Stimulated activated CD4-positive, alpha-beta T cell treated with anti-CD3 and anti-CD28 coated beads, Interleukin-1b, Interleukin-23, amount 100 ng/mL, for 24 hours (primary cell): ENCODE results near the gene HOXB9.

ENCODE experiments used
- DNase-seq, 4 experiments: peaks; one replicate each; pipeline ENCODE4 v3.0.0-alpha.2; 2020; ENCODE audit warnings: low read depth in 4 of 4, low spot score in 1 of 4

Gene HOXB9

GRCh38 chr17:48624544-48625494, 1.3 kb downstream of the HOXB9 start:
- DNase-seq, result no peak

DNA sequence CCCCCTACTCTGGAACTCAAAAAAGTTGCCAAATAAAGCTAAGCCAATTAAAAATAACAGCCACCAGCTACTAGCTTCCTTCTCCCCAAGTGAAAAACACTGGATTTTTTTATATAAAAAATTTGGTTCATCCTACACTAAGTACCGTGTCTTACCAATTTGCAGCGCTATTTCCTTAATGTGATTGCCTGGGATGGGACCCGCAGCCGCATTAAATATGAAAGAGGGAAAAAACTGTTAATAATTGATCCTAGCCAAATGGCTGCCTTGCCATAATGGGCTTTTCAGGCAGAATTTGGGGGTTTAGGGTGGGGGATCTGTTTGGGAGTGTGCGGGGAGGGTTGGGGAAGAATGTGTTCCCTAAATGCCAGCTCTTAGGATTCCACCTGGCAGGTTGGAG, 2.0 kb downstream of the HOXB9 start:
- no peak for DNase-seq

DNA sequence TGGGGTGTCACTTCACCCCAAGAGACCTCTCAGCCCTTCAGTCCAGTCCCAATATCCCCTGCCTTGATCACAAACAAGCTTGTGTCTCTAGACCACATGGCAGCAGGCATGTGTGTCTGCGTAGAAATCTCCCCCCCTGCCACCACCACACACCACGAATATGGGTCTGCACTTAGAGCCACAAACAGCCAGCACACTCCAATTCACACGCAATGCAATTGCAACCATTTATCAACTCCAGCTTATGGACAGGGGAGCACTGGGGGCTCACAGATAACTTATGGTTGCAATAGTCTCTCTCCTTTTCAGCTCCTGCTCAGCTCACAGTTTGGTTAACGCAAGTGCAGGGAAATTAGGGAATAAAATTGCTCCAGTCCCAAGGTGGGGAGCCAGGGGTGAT, 2.6 kb downstream of the HOXB9 start:
- no peak for DNase-seq

DNA sequence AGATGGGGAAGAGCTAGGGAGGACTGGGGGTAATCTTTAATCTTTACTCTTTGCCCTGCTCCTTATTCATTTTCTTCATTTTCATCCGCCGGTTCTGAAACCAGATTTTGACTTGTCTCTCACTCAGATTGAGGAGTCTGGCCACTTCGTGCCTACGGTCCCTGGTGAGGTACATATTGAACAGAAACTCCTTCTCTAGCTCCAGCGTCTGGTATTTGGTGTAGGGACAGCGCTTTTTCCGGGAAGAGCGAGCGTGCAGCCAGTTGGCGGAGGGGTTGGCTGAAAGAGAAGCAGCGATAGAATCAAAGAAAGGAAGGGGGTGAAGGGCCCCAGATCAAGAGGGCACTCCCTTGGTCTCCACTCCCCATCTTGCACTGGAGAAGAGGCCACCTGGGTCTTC, 3.3 kb downstream of the HOXB9 start:
- no peak for DNase-seq

GRCh38 chr17:48621410-48622392, 4.5 kb downstream of the HOXB9 start:
- DNase-seq, result no peak

- no peak for DNase-seq
These were observed 5.6 kb downstream of the HOXB9 start for GRCh38 chr17:48620461-48621139.

DNA sequence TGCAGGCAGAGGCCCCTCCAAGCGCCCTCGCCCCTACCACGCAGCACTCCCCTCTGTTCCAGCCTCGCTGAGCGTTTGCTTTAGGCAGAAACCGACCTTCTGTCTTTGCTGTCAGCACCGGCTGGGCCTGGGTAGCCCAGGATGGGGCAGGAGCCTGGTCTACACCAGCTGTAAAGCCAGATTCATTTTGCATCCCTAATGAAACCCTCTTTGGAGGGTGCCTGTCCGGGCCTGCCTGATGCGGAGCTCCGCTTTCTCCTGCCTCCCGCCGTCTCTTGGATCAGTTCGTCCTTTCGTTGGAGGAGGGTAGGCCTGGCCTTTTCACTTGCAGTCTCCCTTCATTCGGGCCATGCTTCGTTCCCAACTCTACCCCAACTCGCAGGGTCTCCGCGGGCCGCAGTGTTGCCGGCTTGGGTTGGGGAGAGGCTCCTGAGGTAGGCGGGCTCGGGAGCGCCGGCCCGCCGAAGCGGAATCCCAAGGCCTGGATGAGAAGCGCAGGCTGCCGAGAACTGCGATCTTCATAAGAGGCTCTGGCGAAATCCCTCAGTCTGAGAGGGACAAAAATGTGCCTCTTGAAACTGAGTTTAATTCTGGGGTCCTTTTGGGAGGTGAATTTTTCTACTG, 6.2 kb downstream of the HOXB9 start:
- no peak for DNase-seq

- peak; percentile 63 to 81 (median 74) for DNase-seq
These were observed 7.8 kb downstream of the HOXB9 start for GRCh38 chr17:48618256-48618896.

- DNase-seq, result no peak
These were observed 8.5 kb downstream of the HOXB9 start for GRCh38 chr17:48617471-48618255.

DNA sequence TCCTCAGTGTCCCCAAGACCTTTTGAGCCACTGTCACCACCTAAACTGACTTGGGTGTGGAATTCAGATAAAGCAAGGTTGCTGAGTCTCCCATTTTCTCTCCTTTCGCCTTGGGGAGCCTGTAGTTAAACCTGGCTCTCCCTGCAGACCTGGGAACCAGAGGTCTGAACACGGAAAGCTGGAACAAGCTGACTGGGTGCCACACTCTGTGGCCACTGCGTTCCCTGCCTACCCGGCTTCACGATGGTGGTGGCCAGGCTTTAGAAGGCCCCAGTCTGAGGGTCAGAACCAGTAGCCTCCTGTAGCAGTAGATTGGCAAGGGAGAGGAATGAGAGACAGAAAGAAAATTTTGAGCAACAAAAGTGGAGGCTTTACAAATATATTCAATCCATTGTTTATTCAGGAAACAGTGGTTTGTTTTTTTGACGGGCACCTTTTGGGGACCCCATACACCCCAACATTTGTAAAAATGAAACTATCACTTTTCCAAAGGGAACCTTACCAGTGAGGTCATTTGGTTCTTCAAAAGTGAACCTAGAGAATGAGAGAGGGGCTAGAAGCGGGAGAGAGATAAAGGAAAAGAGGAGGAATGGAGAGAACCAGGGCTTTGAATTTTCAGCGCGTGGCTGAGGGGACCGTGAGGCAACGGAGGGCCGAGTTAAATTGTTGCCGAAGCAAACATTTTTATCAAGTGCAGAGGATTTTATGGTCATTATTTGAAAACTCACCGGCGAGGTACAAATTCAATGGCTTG, 9.3 kb downstream of the HOXB9 start:
- DNase-seq, result no peak

DNA sequence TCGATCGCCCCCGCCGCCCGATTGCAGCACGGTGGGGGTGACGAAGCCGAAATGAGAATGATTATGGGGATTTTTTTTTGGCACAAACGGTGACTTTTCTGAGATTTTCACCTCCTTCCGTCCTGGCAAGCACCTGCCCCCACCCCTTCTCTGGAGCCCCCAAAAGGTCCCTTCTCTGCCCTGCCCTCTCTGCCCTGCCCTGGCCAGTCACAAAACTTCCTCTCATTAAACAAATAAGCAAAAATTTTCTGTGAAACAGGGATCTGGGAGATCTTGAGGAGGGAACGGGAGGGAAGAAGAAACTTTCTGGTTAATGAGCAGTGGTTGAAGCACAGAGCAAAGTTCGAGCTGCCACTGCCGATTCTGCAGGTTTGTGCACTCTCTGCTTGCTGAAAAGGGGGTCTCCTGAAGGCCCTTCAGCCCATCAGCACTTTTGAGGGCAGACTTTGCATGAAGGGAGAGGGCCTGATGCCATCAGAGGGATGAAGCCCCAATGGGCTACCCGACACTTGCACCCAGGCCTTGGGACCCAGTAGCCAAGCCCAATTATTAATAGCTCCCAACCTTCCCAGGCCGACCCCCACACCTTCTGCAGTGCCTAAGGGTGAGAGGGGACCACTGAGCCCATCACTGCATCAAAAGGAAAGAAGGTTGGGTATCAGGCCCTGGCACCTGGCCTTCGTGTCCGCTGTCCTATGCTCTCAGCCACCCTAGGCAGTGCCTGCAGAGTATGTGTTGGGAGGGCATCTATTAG, 10.0 kb downstream of the HOXB9 start:
- no peak for DNase-seq

DNA sequence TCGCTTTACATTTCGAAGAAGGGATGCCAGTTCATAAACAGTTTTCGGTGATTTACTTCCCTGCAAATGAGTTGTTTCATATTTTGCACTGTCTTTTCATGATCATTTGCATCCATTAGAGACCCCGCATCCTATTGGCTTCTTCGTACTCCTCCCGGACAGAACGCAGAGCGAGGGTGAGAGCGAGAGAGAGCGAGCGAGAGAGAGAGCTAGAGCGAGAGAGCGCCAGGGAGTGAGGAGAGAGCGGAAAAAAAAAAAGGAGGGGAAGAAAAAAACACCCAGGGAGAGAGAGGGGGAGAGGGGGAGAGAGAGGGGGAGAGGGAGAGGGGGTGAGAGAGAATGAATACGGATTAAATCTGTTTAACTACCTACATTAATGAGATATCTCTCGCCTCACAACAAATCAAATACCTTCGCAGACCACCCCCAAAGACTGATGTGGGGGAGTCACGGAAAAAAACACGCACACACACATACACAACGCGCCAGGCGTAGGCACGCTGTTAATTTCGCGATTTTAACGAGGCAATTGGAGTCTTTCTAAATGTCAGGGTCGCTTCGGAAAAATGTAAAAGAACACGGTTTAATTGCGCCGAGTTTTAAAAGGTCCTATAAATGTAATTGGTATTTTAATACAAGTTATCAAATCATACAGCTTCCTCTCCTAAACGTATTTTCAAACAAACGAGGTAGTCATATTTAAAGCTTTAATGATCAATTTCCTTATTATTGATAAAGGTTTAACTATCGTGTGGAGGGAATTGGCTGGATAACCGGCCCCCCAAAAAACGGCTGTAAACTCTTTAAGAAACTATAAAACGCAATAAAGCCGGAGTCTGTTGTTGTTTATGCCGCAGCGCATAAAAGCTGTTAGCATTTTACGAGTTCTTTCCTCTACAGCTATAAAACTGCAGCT, 10.9 kb downstream of the HOXB9 start, which contains the start of gene HOXB8:
Gene HOXB8, minus strand, starts transcription at position 246 of the 916 bp plus-strand sequence. CDS start 588 bp downstream, outside the sequence.
- no peak for DNase-seq

DNA sequence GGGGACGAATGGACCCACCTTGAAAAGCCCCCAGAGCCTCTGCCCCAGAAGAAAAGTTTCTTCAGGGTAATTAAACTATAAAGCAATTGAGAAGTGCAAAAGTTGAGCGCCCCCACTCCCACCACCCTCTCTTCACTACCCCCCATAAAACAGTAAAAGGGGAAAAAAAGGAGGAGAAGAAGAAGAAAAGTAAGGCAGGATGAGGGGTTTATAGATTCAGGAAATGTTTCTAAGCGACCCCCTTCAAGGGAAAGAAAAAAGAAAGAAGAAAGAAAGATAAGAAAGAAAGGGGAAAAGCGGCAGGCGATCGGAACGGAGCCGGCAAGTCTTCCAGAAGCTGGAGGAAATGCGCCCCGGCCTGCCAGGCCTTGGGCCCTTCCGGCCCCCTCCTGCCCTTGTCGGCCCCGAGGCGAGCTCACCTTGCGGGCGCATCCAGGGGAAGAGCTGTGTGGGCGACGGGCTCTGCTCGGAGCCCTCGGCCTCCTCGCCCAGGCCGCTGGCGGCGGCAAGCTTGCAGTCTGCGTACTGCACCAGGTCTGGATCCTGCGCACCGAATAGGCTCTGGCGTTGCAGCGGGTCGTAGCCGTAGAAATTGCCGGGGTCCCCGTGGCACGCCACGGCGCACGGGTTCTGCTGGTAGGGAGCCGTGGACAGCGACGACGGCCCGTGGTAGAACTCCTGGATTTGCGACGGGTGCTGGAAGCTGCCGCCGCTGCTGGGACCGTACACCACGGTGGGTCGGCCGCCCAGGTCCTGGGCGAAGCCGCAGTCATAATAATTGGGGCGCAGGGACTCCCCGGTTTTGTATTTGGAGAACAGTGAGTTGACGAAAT, 12.1 kb downstream of the HOXB9 start:
- DNase-seq, result no peak

DNA sequence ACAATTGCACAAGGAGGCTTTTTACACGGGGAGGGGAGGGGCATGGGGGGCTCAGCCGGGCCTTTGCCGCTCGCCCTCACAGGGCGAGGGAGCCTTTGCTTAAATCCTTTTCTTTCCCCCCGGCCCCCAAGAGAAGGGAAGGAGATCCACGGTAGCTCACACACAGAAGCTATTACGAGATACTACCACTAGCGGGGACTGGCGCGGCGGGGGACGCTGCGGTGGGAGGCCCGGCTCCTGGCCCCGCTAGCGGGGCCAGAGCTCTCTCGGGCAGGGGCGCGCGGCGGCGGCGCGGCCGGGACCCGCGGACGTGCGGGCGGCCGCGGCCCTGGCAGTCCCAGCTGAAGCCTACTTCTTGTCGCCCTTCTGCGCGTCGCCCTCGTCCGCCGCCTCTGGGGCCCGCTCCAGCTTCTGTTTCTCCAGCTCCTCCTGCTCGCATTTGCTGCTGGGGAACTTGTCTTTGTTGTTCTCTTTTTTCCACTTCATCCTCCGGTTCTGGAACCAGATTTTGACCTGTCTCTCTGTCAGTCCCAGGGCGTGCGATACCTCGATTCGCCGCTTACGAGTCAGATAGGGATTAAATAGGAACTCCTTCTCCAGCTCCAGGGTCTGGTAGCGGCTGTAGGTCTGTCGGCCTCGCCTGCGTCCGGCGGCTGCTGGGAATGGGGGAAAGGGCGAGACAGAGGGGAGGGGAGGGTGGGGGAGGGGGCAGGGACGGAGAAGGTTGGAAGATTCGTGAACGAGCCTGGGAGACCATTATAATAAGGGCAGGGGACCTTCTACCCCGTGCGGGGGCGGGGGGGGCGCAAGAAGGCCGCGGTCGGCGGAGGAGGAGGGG, 13.1 kb downstream of the HOXB9 start:
- DNase-seq, result no peak

GRCh38 chr17:48612456-48612853, 13.7 kb downstream of the HOXB9 start:
- no peak for DNase-seq
